ENCODE results near the gene SDK1. TPM values are rescaled to one million over a fixed set of nuclear protein-coding genes. Genes with fewer than 3 reads are reported as not detected.

SDK1 gene
- total RNA-seq, 4 donors from 2014 or later = 1.2 to 1.8 (median 1.5) TPM

GRCh38 chr7:4067874-4068273 is 766.8 kb downstream of the SDK1 start:
- no peaks in the 10 kb centered on the region for H3K36me3 ChIP-seq
- TF ChIP-seq POLR2A (IDR thresholded peaks at IDR 0.05) = no peak
- TF ChIP-seq CTCF (IDR thresholded peaks at IDR 0.05 in 4 of 5, conservative IDR thresholded peaks at IDR 0.05 in 1 of 5) = no peak
- no peaks in the 10 kb centered on the region for H3K27me3 ChIP-seq
- no peak overlapping the region for H3K27ac ChIP-seq
- H3K9me3 ChIP-seq = no peaks in the 10 kb centered on the region
- no peak overlapping the region for H3K4me3 ChIP-seq
- DNase-seq (no peak), ATAC-seq (no peak)
- intact Hi-C loops (cut with DNase I; ENCODE audit: low total_unique reads) = no loop called here
- in situ Hi-C loops (cut with MboI; ENCODE audit: low sequenced_read_pairs in 4 of 4) = no loop called here
- no peaks in the 10 kb centered on the region for H3K4me1 ChIP-seq

GRCh38 chr7:4068286-4068685 is 767.2 kb downstream of the SDK1 start:
- TF ChIP-seq CTCF (IDR thresholded peaks at IDR 0.05 in 4 of 5, conservative IDR thresholded peaks at IDR 0.05 in 1 of 5) = no peak
- no peak for TF ChIP-seq POLR2A (IDR thresholded peaks at IDR 0.05)
- Histone ChIP-seq H3K9me3 (no peaks in the 10 kb centered on the region), H3K4me1 (no peaks in the 10 kb centered on the region), H3K36me3 (no peaks in the 10 kb centered on the region), H3K27ac (no peak overlapping the region), H3K4me3 (no peak overlapping the region), H3K27me3 (no peaks in the 10 kb centered on the region)
- intact Hi-C loops (cut with DNase I; ENCODE audit: low total_unique reads) (no loop called here), in situ Hi-C loops (cut with MboI; ENCODE audit: low sequenced_read_pairs in 4 of 4) (no loop called here)
- ATAC-seq = no peak
- no peak for DNase-seq

- DNase-seq (no peak), ATAC-seq (no peak)
- intact Hi-C loops (cut with DNase I; ENCODE audit: low total_unique reads) = no loop called here
- Histone ChIP-seq H3K4me1 (no peaks in the 10 kb centered on the region), H3K9me3 (no peaks in the 10 kb centered on the region), H3K27ac (no peak overlapping the region), H3K4me3 (no peak overlapping the region), H3K27me3 (no peaks in the 10 kb centered on the region), H3K36me3 (no peaks in the 10 kb centered on the region)
- TF ChIP-seq POLR2A (IDR thresholded peaks at IDR 0.05) = no peak
- TF ChIP-seq CTCF (IDR thresholded peaks at IDR 0.05 in 4 of 5, conservative IDR thresholded peaks at IDR 0.05 in 1 of 5) = no peak
- in situ Hi-C loops (cut with MboI; ENCODE audit: low sequenced_read_pairs in 4 of 4) = no loop called here
These were observed 768.4 kb downstream of the SDK1 start for GRCh38 chr7:4069268-4070095.

GRCh38 chr7:4070214-4070613 is 769.2 kb downstream of the SDK1 start:
- Histone ChIP-seq H3K27ac (no peak overlapping the region), H3K4me1 (no peaks in the 10 kb centered on the region), H3K27me3 (no peaks in the 10 kb centered on the region), H3K4me3 (no peak overlapping the region), H3K36me3 (no peaks in the 10 kb centered on the region), H3K9me3 (no peaks in the 10 kb centered on the region)
- no peak for DNase-seq
- no peak for TF ChIP-seq CTCF (IDR thresholded peaks at IDR 0.05 in 4 of 5, conservative IDR thresholded peaks at IDR 0.05 in 1 of 5)
- no peak for TF ChIP-seq POLR2A (IDR thresholded peaks at IDR 0.05)
- intact Hi-C loops (cut with DNase I; ENCODE audit: low total_unique reads) (no loop called here), in situ Hi-C loops (cut with MboI; ENCODE audit: low sequenced_read_pairs in 4 of 4) (no loop called here)
- ATAC-seq = no peak
